ENCODE measurements around the gene OPRM1. TPM values are rescaled to one million over a fixed set of nuclear protein-coding genes. Genes with fewer than 3 reads are reported as not detected.
A peak's percentile ranks its signal among the peaks of the same experiment; 100 is the strongest.

Gene OPRM1
- polyA plus RNA-seq, result under 1 TPM in 2 of 4 donors, not detected in 2; 0.09 TPM
- long read RNA-seq, donor 1, partial matches to known transcripts, result 0 of 1 reads
- long read RNA-seq, donor 1, other reads (novel, unspliced or antisense), result 0 of 1 reads
- long read RNA-seq, donor 2, result 0 reads
- long read RNA-seq, donor 3, result 0 reads
- long read RNA-seq, donor 4, result 0 reads
- long read RNA-seq, donor 5, result 0 reads
- long read RNA-seq, donor 6, result 0 reads
- long read RNA-seq, donor 7, result 0 reads
- long read RNA-seq, donor 8, result 0 reads
- long read RNA-seq, donor 9, result 0 reads
- long read RNA-seq, donor 10, result 0 reads

- Histone ChIP-seq H3K27ac (ENCODE audit: low read depth in 1 of 3, low read length in 2 of 3) (no peak within 1 kb of the TSS), H3K4me1 (ENCODE audit: control insufficient read depth in 3 of 3, insufficient read depth in 2 of 3, low read depth in 1 of 3, low read length in 2 of 3) (no peaks in the 10 kb centered on the region), H3K9me3 (ENCODE audit: control insufficient read depth in 2 of 2, insufficient read depth in 1 of 2, low read depth in 1 of 2, low read length in 1 of 2) (no peaks in the 10 kb centered on the region), H3K27me3 (ENCODE audit: control insufficient read depth in 3 of 3, insufficient read depth in 3 of 3, low read length in 3 of 3) (peaks cover 0 to 10% (median 6%) of the 10 kb centered on the region in 3 donors), H3K36me3 (ENCODE audit: control insufficient read depth in 3 of 3, insufficient read depth in 2 of 3, low read depth in 1 of 3, low read length in 3 of 3) (no peaks in the 10 kb centered on the region), H3K4me3 (ENCODE audit: low read depth in 1 of 3, low read length in 3 of 3) (no peak within 1 kb of the TSS)
- WGBS, 3 donors, result 7 to 25% (median 20%) methylated on average over 38 of the region's 38 CpGs
- DNase-seq (peak in 1 of 2 donors; percentile 51), FAIRE-seq (no peak)
Observed at GRCh38 chr6:154039231-154039842, at the start of gene OPRM1. Gene OPRM1, plus strand, starts transcription at chr6:154039240. Its CDS starts 305 bp downstream, at chr6:154039545.

GRCh38 chr6:153989989-153990388 is 49.1 kb upstream of the OPRM1 start:
- WGBS, 3 donors, result 86 to 92% (median 88%) methylated on average over 1 of the region's 1 CpG
- DNase-seq (peak in 1 of 2 donors; percentile 9), FAIRE-seq (no peak)
- no peak overlapping the region for H3K27ac ChIP-seq (ENCODE audit: low read depth in 1 of 3, low read length in 2 of 3)
- no peaks in the 10 kb centered on the region for H3K27me3 ChIP-seq (ENCODE audit: control insufficient read depth in 3 of 3, insufficient read depth in 3 of 3, low read length in 3 of 3)
- no peak overlapping the region for H3K4me3 ChIP-seq (ENCODE audit: low read depth in 1 of 3, low read length in 3 of 3)
- H3K4me1 ChIP-seq (ENCODE audit: control insufficient read depth in 3 of 3, insufficient read depth in 2 of 3, low read depth in 1 of 3, low read length in 2 of 3), result no peaks in the 10 kb centered on the region
- no peaks in the 10 kb centered on the region for H3K36me3 ChIP-seq (ENCODE audit: control insufficient read depth in 3 of 3, insufficient read depth in 2 of 3, low read depth in 1 of 3, low read length in 3 of 3)
- H3K9me3 ChIP-seq (ENCODE audit: control insufficient read depth in 2 of 2, insufficient read depth in 1 of 2, low read depth in 1 of 2, low read length in 1 of 2), result no peaks in the 10 kb centered on the region

GRCh38 chr6:153994004-153994403 is 45.0 kb upstream of the OPRM1 start:
- DNase-seq, result no peak
- 78 to 86% (median 80%) methylated on average over 3 of the region's 3 CpGs for WGBS, 3 donors
- H3K27me3 ChIP-seq (ENCODE audit: control insufficient read depth in 3 of 3, insufficient read depth in 3 of 3, low read length in 3 of 3), result no peaks in the 10 kb centered on the region
- H3K4me3 ChIP-seq (ENCODE audit: low read depth in 1 of 3, low read length in 3 of 3), result no peak overlapping the region
- H3K36me3 ChIP-seq (ENCODE audit: control insufficient read depth in 3 of 3, insufficient read depth in 2 of 3, low read depth in 1 of 3, low read length in 3 of 3), result no peaks in the 10 kb centered on the region
- FAIRE-seq, result no peak
- H3K4me1 ChIP-seq (ENCODE audit: control insufficient read depth in 3 of 3, insufficient read depth in 2 of 3, low read depth in 1 of 3, low read length in 2 of 3), result no peaks in the 10 kb centered on the region
- no peaks in the 10 kb centered on the region for H3K9me3 ChIP-seq (ENCODE audit: control insufficient read depth in 2 of 2, insufficient read depth in 1 of 2, low read depth in 1 of 2, low read length in 1 of 2)
- H3K27ac ChIP-seq (ENCODE audit: low read depth in 1 of 3, low read length in 2 of 3), result no peak overlapping the region

GRCh38 chr6:153994811-153995210 is 44.2 kb upstream of the OPRM1 start:
- DNase-seq (no peak), FAIRE-seq (no peak)
- no peaks in the 10 kb centered on the region for H3K36me3 ChIP-seq (ENCODE audit: control insufficient read depth in 3 of 3, insufficient read depth in 2 of 3, low read depth in 1 of 3, low read length in 3 of 3)
- H3K9me3 ChIP-seq (ENCODE audit: control insufficient read depth in 2 of 2, insufficient read depth in 1 of 2, low read depth in 1 of 2, low read length in 1 of 2), result no peaks in the 10 kb centered on the region
- H3K4me1 ChIP-seq (ENCODE audit: control insufficient read depth in 3 of 3, insufficient read depth in 2 of 3, low read depth in 1 of 3, low read length in 2 of 3), result no peaks in the 10 kb centered on the region
- 52 to 59% (median 57%) methylated on average over 2 of the region's 2 CpGs for WGBS, 3 donors
- H3K27ac ChIP-seq (ENCODE audit: low read depth in 1 of 3, low read length in 2 of 3), result no peak overlapping the region
- H3K4me3 ChIP-seq (ENCODE audit: low read depth in 1 of 3, low read length in 3 of 3), result no peak overlapping the region
- H3K27me3 ChIP-seq (ENCODE audit: control insufficient read depth in 3 of 3, insufficient read depth in 3 of 3, low read length in 3 of 3), result no peaks in the 10 kb centered on the region

- H3K4me3 ChIP-seq (ENCODE audit: low read depth in 1 of 3, low read length in 3 of 3), result no peak overlapping the region
- H3K27me3 ChIP-seq (ENCODE audit: control insufficient read depth in 3 of 3, insufficient read depth in 3 of 3, low read length in 3 of 3), result no peaks in the 10 kb centered on the region
- no peaks in the 10 kb centered on the region for H3K9me3 ChIP-seq (ENCODE audit: control insufficient read depth in 2 of 2, insufficient read depth in 1 of 2, low read depth in 1 of 2, low read length in 1 of 2)
- FAIRE-seq (no peak), DNase-seq (no peak)
- no peaks in the 10 kb centered on the region for H3K36me3 ChIP-seq (ENCODE audit: control insufficient read depth in 3 of 3, insufficient read depth in 2 of 3, low read depth in 1 of 3, low read length in 3 of 3)
- H3K27ac ChIP-seq (ENCODE audit: low read depth in 1 of 3, low read length in 2 of 3), result no peak overlapping the region
- no peaks in the 10 kb centered on the region for H3K4me1 ChIP-seq (ENCODE audit: control insufficient read depth in 3 of 3, insufficient read depth in 2 of 3, low read depth in 1 of 3, low read length in 2 of 3)
- 37 to 61% (median 40%) methylated on average over 3 of the region's 3 CpGs for WGBS, 3 donors
Observed at GRCh38 chr6:153997221-153997620, 41.8 kb upstream of the OPRM1 start.

GRCh38 chr6:154001494-154002285 is 37.4 kb upstream of the OPRM1 start:
- no peak overlapping the region for H3K27ac ChIP-seq (ENCODE audit: low read depth in 1 of 3, low read length in 2 of 3)
- WGBS, 3 donors, result 84 to 87% (median 86%) methylated on average over 10 of the region's 10 CpGs
- H3K9me3 ChIP-seq (ENCODE audit: control insufficient read depth in 2 of 2, insufficient read depth in 1 of 2, low read depth in 1 of 2, low read length in 1 of 2), result no peaks in the 10 kb centered on the region
- no peaks in the 10 kb centered on the region for H3K27me3 ChIP-seq (ENCODE audit: control insufficient read depth in 3 of 3, insufficient read depth in 3 of 3, low read length in 3 of 3)
- DNase-seq (no peak), FAIRE-seq (no peak)
- no peaks in the 10 kb centered on the region for H3K36me3 ChIP-seq (ENCODE audit: control insufficient read depth in 3 of 3, insufficient read depth in 2 of 3, low read depth in 1 of 3, low read length in 3 of 3)
- H3K4me3 ChIP-seq (ENCODE audit: low read depth in 1 of 3, low read length in 3 of 3), result no peak overlapping the region
- H3K4me1 ChIP-seq (ENCODE audit: control insufficient read depth in 3 of 3, insufficient read depth in 2 of 3, low read depth in 1 of 3, low read length in 2 of 3), result no peaks in the 10 kb centered on the region

- no peaks in the 10 kb centered on the region for H3K36me3 ChIP-seq (ENCODE audit: control insufficient read depth in 3 of 3, insufficient read depth in 2 of 3, low read depth in 1 of 3, low read length in 3 of 3)
- no peak overlapping the region for H3K4me3 ChIP-seq (ENCODE audit: low read depth in 1 of 3, low read length in 3 of 3)
- DNase-seq (no peak), FAIRE-seq (no peak)
- 83 to 88% (median 87%) methylated on average over 5 of the region's 5 CpGs for WGBS, 3 donors
- H3K27me3 ChIP-seq (ENCODE audit: control insufficient read depth in 3 of 3, insufficient read depth in 3 of 3, low read length in 3 of 3), result no peaks in the 10 kb centered on the region
- H3K27ac ChIP-seq (ENCODE audit: low read depth in 1 of 3, low read length in 2 of 3), result no peak overlapping the region
- H3K4me1 ChIP-seq (ENCODE audit: control insufficient read depth in 3 of 3, insufficient read depth in 2 of 3, low read depth in 1 of 3, low read length in 2 of 3), result no peaks in the 10 kb centered on the region
- H3K9me3 ChIP-seq (ENCODE audit: control insufficient read depth in 2 of 2, insufficient read depth in 1 of 2, low read depth in 1 of 2, low read length in 1 of 2), result no peaks in the 10 kb centered on the region
Observed at GRCh38 chr6:154002894-154003293, 36.1 kb upstream of the OPRM1 start.

GRCh38 chr6:154010371-154010770 is 28.7 kb upstream of the OPRM1 start:
- DNase-seq (no peak), FAIRE-seq (no peak)
- no peaks in the 10 kb centered on the region for H3K9me3 ChIP-seq (ENCODE audit: control insufficient read depth in 2 of 2, insufficient read depth in 1 of 2, low read depth in 1 of 2, low read length in 1 of 2)
- H3K27me3 ChIP-seq (ENCODE audit: control insufficient read depth in 3 of 3, insufficient read depth in 3 of 3, low read length in 3 of 3), result no peaks in the 10 kb centered on the region
- no peaks in the 10 kb centered on the region for H3K36me3 ChIP-seq (ENCODE audit: control insufficient read depth in 3 of 3, insufficient read depth in 2 of 3, low read depth in 1 of 3, low read length in 3 of 3)
- 68 to 77% (median 70%) methylated on average over 1 of the region's 1 CpG for WGBS, 3 donors
- H3K27ac ChIP-seq (ENCODE audit: low read depth in 1 of 3, low read length in 2 of 3), result no peak overlapping the region
- no peak overlapping the region for H3K4me3 ChIP-seq (ENCODE audit: low read depth in 1 of 3, low read length in 3 of 3)
- H3K4me1 ChIP-seq (ENCODE audit: control insufficient read depth in 3 of 3, insufficient read depth in 2 of 3, low read depth in 1 of 3, low read length in 2 of 3), result no peaks in the 10 kb centered on the region
